Measurements from ENCODE around the gene DCBLD1.

GRCh38 chr6:117495425-117495824 lies 13.0 kb downstream of the DCBLD1 start:
- no peak for TF ChIP-seq POLR2AphosphoS5 (IDR thresholded peaks at IDR 0.05; ENCODE audit: insufficient read depth, low read depth, low read length)
- TF ChIP-seq CTCF (IDR thresholded peaks at IDR 0.05; ENCODE audit: extremely low read depth in 1 of 2, insufficient read depth in 1 of 2, low read depth in 1 of 2, low read length in 2 of 2): no peak
- no peak for TF ChIP-seq POLR2A (IDR thresholded peaks at IDR 0.05; ENCODE audit: low read depth, low read length)

Data from endothelial cell of umbilical vein (primary cell).